DND-41 (cell line): ENCODE measurements around the gene UBQLN1.

Experiments used
- EZH2 ChIP-seq: IDR thresholded peaks from 3 replicates; pipeline ENCODE4 v1.6.1; 2012; ENCODE audit warnings: borderline replicate concordance, low read depth, mild to moderate bottlenecking, moderate library complexity, low read length, inconsistent platforms; ENCODE audit not compliant: severe bottlenecking
- TF ChIP-seq, protein P1 (sequence below): IDR thresholded peaks from 2 replicates; pipeline ENCODE4 v1.5.1; 2012; ENCODE audit warnings: borderline replicate concordance, low read length, moderate library complexity, mild to moderate bottlenecking; ENCODE audit not compliant: poor library complexity, severe bottlenecking; ENCODE audit errors: extremely low read depth

DNA sequence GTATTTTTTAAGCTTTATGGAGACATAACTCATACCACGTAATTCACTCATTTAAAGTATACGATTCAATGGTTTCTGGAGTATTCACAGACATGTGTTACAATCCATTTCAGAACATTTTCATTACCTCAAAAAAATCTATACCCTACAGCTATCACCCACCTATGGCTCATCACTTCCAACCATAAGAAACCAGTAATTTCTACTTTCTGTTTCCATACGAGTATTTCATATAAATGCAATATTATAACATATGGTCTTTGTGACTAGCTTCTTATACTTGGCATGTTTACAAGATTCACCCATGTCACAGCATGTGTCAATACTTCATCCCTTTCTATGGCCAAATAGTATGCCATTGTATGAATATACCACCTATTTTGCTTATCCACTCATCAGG is 18.8 kb downstream of the UBQLN1 start:
- TF ChIP-seq, protein P1, sequence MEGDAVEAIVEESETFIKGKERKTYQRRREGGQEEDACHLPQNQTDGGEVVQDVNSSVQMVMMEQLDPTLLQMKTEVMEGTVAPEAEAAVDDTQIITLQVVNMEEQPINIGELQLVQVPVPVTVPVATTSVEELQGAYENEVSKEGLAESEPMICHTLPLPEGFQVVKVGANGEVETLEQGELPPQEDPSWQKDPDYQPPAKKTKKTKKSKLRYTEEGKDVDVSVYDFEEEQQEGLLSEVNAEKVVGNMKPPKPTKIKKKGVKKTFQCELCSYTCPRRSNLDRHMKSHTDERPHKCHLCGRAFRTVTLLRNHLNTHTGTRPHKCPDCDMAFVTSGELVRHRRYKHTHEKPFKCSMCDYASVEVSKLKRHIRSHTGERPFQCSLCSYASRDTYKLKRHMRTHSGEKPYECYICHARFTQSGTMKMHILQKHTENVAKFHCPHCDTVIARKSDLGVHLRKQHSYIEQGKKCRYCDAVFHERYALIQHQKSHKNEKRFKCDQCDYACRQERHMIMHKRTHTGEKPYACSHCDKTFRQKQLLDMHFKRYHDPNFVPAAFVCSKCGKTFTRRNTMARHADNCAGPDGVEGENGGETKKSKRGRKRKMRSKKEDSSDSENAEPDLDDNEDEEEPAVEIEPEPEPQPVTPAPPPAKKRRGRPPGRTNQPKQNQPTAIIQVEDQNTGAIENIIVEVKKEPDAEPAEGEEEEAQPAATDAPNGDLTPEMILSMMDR, result no peak
- no peak for TF ChIP-seq EZH2
